Neural cell (in vitro differentiated cells): ENCODE data around the gene FSTL5. TPM values are rescaled to one million over a fixed set of nuclear protein-coding genes. Genes with fewer than 3 reads are reported as not detected.
"Not testable (repeated sequence)": the region's sequence is repeated elsewhere in the genome, so short reads cannot be mapped to it uniquely, and the experiment has no call there.

Experiments
- H2AFZ ChIP-seq: fragments of 200-600, 300-800 bp; sonication (generic), shearing (Covaris generic); 2 replicates; pipeline ENCODE4 v1.6.0; 2014; ENCODE audit warnings: low read depth, mild to moderate bottlenecking, antibody characterized with exemption, low read length, moderate library complexity
- H3F3A ChIP-seq: fragments of 200-600 bp; shearing (Covaris generic); 2 replicates; pipeline ENCODE4 v1.6.1; 2016; ENCODE audit warnings: mild to moderate bottlenecking, moderate library complexity, mixed read lengths, antibody characterized with exemption, low read length; ENCODE audit not compliant: insufficient read depth, poor library complexity, severe bottlenecking
- H3K27ac ChIP-seq: fragments of 200-600, 300-800 bp; sonication (generic), shearing (Covaris generic); 2 replicates; pipeline ENCODE4 v1.5.1; 2014; ENCODE audit warnings: mild to moderate bottlenecking, low read length, moderate library complexity
- H3K27me3 ChIP-seq: fragments of 300-800, 200-600 bp; sonication (generic), shearing (Covaris generic); 2 replicates; pipeline ENCODE4 v1.6.0; 2014; ENCODE audit warnings: mild to moderate bottlenecking, low read depth, low read length, moderate library complexity; ENCODE audit not compliant: insufficient read depth
- H3K36me3 ChIP-seq: fragments of 300-800, 200-600 bp; sonication (generic), shearing (Covaris generic); 2 replicates; pipeline ENCODE4 v1.5.1; 2014; ENCODE audit warnings: mild to moderate bottlenecking, antibody characterized with exemption, low read length, moderate library complexity; ENCODE audit not compliant: insufficient read depth
- H3K4me2 ChIP-seq: fragments of 300-800, 200-600 bp; sonication (generic), shearing (Covaris generic); 2 replicates; pipeline ENCODE4 v1.6.0; 2014; ENCODE audit warnings: mild to moderate bottlenecking, low read length
- H3K4me3 ChIP-seq: fragments of 300-800, 200-600 bp; sonication (generic), shearing (Covaris generic); 2 replicates; pipeline ENCODE4 v1.5.1; 2014; ENCODE audit warnings: mild to moderate bottlenecking, low read length, moderate library complexity
- H3K79me2 ChIP-seq: fragments of 200-600 bp; shearing (Covaris generic); replicated peaks from 2 replicates; pipeline ENCODE4 v1.6.0; 2014; ENCODE audit warnings: mild to moderate bottlenecking, low read length, moderate library complexity; ENCODE audit not compliant: insufficient read depth
- H3K9ac ChIP-seq: fragments of 300-800, 200-600 bp; sonication (generic), shearing (Covaris generic); 2 replicates; pipeline ENCODE4 v1.6.1; 2016; ENCODE audit warnings: mild to moderate bottlenecking, low read length, mixed read lengths
- H3K9me2 ChIP-seq: fragments of 200-600 bp; shearing (Covaris generic); 2 replicates; pipeline ENCODE4 v1.6.1; 2016; ENCODE audit warnings: mild to moderate bottlenecking, low read length, mixed read lengths; ENCODE audit not compliant: insufficient read depth
- H3K9me3 ChIP-seq: fragments of 200-600, 300-800 bp; sonication (generic), shearing (Covaris generic); 2 replicates; pipeline ENCODE4 v1.6.1; 2016; ENCODE audit warnings: mild to moderate bottlenecking, mixed run types, low read length, moderate library complexity, mixed read lengths
- H4K20me1 ChIP-seq: fragments of 200-600 bp; shearing (Covaris generic); 2 replicates; pipeline ENCODE4 v1.6.1; 2016; ENCODE audit warnings: mild to moderate bottlenecking, mixed run types; ENCODE audit not compliant: insufficient read depth
- EP300 ChIP-seq: fragments of 450-650 bp; conservative IDR thresholded peaks from 2 replicates; pipeline ENCODE4 v1.6.1; 2014; ENCODE audit warnings: antibody characterized with exemption, mild to moderate bottlenecking, moderate library complexity; ENCODE audit not compliant: poor library complexity, severe bottlenecking
- EZH2 ChIP-seq: fragments of 200-600, 300-800 bp; shearing (Covaris generic), sonication (generic); IDR thresholded peaks from 2 replicates; pipeline ENCODE4 v1.6.1; 2014; ENCODE audit warnings: antibody characterized with exemption, low read length, borderline replicate concordance, mild to moderate bottlenecking; ENCODE audit not compliant: insufficient read depth, poor library complexity, severe bottlenecking
- MXI1 ChIP-seq: fragments of 450-650 bp; conservative IDR thresholded peaks from 2 replicates; pipeline ENCODE4 v1.6.1; 2014; ENCODE audit warnings: antibody characterized with exemption, mild to moderate bottlenecking; ENCODE audit not compliant: poor library complexity, severe bottlenecking
- POLR2AphosphoS5 ChIP-seq: IDR thresholded peaks from 2 replicates; pipeline ENCODE4 v1.6.1; 2012
- RAD21 ChIP-seq: fragments of 450-650 bp; conservative IDR thresholded peaks from 2 replicates; pipeline ENCODE4 v1.6.1; 2014; ENCODE audit warnings: antibody characterized with exemption, mild to moderate bottlenecking, moderate library complexity
- SMC3 ChIP-seq: fragments of 450-650 bp; conservative IDR thresholded peaks from 2 replicates; pipeline ENCODE4 v1.6.1; 2014; ENCODE audit warnings: antibody characterized with exemption, mild to moderate bottlenecking, moderate library complexity; ENCODE audit not compliant: poor library complexity
- TAF1 ChIP-seq: IDR thresholded peaks from 2 replicates; pipeline ENCODE4 v1.6.1; 2012; ENCODE audit warnings: low read depth
- polyA plus RNA-seq: library from polyadenylated mRNA; depleted of rRNA; stranded (reverse); fragments of >200 nt; gene quantifications from 2 replicates; pipeline ENCODE4 v1.2.3, GENCODE V29; 2014
- TF ChIP-seq, protein P1 (sequence below): IDR thresholded peaks from 2 replicates; pipeline ENCODE4 v1.6.1; 2012; ENCODE audit warnings: borderline replicate concordance
- TF ChIP-seq, protein P2 (sequence below): fragments of 450-650 bp; IDR thresholded peaks from 2 replicates; pipeline ENCODE4 v1.5.1; 2014; ENCODE audit warnings: antibody characterized with exemption, mild to moderate bottlenecking, moderate library complexity; ENCODE audit not compliant: poor library complexity, severe bottlenecking

Gene FSTL5
- polyA plus RNA-seq, 1 donor from 2014 or later, result 6.8 TPM

DNA sequence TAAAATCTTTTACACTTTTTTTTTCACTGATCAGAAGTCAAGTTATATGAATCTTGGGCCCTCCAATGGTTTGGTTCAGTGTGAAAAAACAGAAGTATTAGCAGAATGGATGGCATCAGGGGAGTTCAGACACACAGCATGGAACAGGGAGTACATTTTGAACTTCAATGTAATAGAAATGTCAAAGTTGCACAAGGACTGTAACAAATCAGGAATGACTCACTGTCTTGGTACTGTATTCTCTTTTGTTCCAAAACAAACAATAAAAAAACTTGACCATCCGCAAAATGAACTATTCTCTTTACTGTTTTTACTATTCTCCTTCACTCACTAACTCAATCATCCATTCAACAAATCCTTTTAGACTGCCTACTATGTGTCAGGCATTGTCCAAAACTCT lies 401.0 kb downstream of the FSTL5 start:
- no peak overlapping the region for H3K9ac ChIP-seq
- no peaks in the 10 kb centered on the region for H3K9me3 ChIP-seq
- TF ChIP-seq, protein P1, sequence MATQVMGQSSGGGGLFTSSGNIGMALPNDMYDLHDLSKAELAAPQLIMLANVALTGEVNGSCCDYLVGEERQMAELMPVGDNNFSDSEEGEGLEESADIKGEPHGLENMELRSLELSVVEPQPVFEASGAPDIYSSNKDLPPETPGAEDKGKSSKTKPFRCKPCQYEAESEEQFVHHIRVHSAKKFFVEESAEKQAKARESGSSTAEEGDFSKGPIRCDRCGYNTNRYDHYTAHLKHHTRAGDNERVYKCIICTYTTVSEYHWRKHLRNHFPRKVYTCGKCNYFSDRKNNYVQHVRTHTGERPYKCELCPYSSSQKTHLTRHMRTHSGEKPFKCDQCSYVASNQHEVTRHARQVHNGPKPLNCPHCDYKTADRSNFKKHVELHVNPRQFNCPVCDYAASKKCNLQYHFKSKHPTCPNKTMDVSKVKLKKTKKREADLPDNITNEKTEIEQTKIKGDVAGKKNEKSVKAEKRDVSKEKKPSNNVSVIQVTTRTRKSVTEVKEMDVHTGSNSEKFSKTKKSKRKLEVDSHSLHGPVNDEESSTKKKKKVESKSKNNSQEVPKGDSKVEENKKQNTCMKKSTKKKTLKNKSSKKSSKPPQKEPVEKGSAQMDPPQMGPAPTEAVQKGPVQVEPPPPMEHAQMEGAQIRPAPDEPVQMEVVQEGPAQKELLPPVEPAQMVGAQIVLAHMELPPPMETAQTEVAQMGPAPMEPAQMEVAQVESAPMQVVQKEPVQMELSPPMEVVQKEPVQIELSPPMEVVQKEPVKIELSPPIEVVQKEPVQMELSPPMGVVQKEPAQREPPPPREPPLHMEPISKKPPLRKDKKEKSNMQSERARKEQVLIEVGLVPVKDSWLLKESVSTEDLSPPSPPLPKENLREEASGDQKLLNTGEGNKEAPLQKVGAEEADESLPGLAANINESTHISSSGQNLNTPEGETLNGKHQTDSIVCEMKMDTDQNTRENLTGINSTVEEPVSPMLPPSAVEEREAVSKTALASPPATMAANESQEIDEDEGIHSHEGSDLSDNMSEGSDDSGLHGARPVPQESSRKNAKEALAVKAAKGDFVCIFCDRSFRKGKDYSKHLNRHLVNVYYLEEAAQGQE, result no peak
- TF ChIP-seq SMC3 (no peak), RAD21 (no peak), TAF1 (no peak), EP300 (no peak), MXI1 (no peak), EZH2 (no peak), POLR2AphosphoS5 (no peak)
- TF ChIP-seq, protein P2, sequence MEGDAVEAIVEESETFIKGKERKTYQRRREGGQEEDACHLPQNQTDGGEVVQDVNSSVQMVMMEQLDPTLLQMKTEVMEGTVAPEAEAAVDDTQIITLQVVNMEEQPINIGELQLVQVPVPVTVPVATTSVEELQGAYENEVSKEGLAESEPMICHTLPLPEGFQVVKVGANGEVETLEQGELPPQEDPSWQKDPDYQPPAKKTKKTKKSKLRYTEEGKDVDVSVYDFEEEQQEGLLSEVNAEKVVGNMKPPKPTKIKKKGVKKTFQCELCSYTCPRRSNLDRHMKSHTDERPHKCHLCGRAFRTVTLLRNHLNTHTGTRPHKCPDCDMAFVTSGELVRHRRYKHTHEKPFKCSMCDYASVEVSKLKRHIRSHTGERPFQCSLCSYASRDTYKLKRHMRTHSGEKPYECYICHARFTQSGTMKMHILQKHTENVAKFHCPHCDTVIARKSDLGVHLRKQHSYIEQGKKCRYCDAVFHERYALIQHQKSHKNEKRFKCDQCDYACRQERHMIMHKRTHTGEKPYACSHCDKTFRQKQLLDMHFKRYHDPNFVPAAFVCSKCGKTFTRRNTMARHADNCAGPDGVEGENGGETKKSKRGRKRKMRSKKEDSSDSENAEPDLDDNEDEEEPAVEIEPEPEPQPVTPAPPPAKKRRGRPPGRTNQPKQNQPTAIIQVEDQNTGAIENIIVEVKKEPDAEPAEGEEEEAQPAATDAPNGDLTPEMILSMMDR, result no peak
- H3K27ac ChIP-seq, result no peak overlapping the region
- no peaks in the 10 kb centered on the region for H3K36me3 ChIP-seq
- H3K4me2 ChIP-seq, result no peak overlapping the region
- no peaks in the 10 kb centered on the region for H3K9me2 ChIP-seq
- H3K79me2 ChIP-seq, result no peaks in the 10 kb centered on the region
- H3K4me3 ChIP-seq, result no peak overlapping the region
- no peak overlapping the region for H2AFZ ChIP-seq
- no peaks in the 10 kb centered on the region for H3K27me3 ChIP-seq
- no peaks in the 10 kb centered on the region for H3F3A ChIP-seq
- H4K20me1 ChIP-seq, result no peaks in the 10 kb centered on the region

DNA sequence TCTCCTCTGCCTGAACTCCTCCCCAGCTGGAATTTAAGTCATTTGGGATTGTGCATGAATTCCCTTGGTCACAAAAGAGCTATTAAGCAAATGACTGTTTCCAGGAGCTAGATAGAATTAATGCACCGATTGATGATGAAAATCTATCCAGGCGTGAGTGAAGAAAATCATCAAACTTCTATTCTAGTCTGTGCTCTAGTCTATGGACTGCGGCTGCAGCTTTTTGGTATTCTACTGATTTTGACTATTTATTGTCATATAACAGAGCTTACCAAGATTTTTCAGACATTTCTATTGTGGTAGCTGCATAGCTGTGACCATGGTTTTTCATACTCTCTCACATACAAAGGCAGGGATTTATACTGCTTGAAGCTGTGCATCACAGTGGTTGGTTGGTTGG lies 403.8 kb downstream of the FSTL5 start:
- Histone ChIP-seq H3K9me2 (no peaks in the 10 kb centered on the region), H3K27me3 (no peaks in the 10 kb centered on the region), H2AFZ (no peak overlapping the region), H3K27ac (no peak overlapping the region), H3K4me2 (no peak overlapping the region), H4K20me1 (no peaks in the 10 kb centered on the region), H3F3A (no peaks in the 10 kb centered on the region), H3K4me3 (no peak overlapping the region), H3K79me2 (no peaks in the 10 kb centered on the region), H3K9me3 (no peaks in the 10 kb centered on the region), H3K36me3 (no peaks in the 10 kb centered on the region), H3K9ac (no peak overlapping the region)
- TF ChIP-seq EP300 (no peak), TAF1 (no peak), POLR2AphosphoS5 (no peak), MXI1 (no peak), SMC3 (no peak), EZH2 (no peak), RAD21 (no peak)
- TF ChIP-seq, protein P1, result no peak
- TF ChIP-seq, protein P2, result no peak

DNA sequence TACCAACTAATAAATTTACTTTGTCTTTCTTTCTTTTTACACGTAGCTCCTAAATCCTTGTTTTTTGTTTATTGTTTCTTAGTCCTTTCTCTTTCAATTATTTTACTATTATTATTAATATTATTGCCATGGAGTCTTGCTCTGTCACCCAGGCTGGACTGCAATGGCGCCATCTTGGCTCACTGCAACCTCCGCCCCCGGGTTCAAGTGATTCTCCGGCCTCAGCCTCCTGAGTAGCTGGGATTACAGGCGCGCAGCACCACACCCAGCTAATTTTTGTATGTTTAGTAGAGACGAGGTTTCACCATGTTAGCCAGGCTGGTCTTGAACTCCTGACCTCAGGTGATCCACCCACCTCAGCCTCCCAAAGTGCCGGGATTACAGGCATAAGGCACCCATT lies 405.4 kb downstream of the FSTL5 start:
- not testable (repeated sequence) for H3K9me2 ChIP-seq, H3K9ac ChIP-seq, H3K27ac ChIP-seq, H3F3A ChIP-seq, H3K36me3 ChIP-seq, H3K4me2 ChIP-seq, H3K79me2 ChIP-seq, H3K27me3 ChIP-seq, H3K9me3 ChIP-seq, H4K20me1 ChIP-seq, H2AFZ ChIP-seq, H3K4me3 ChIP-seq
